ENCODE results near the gene GRIK1.

- TF ChIP-seq CTCF (optimal IDR thresholded peaks at IDR 0.05 in 1 of 3, IDR thresholded peaks at IDR 0.05 in 1 of 3, conservative IDR thresholded peaks at IDR 0.05 in 1 of 3; ENCODE audit: extremely low read depth in 1 of 3, insufficient read depth in 2 of 3, low read length in 3 of 3) (no peak), EZH2 (IDR thresholded peaks at IDR 0.05; ENCODE audit: low read length) (no peak)
These were observed 312.9 kb downstream of the GRIK1 start for GRCh38 chr21:29626801-29627470.

Data from keratinocyte (primary cell).